OCI-LY1 (cell line): ENCODE data around the gene SPNS2.

Experiments used
- CTCF ChIP-seq: fragments of 200-600 bp; sonication (generic), shearing (Covaris generic); IDR thresholded peaks from 2 replicates; pipeline ENCODE4 v1.5.1; 2017; ENCODE audit warnings: mild to moderate bottlenecking, antibody characterized with exemption, low read length, moderate library complexity, mixed read lengths
- EZH2 ChIP-seq: fragments of 200-600 bp; sonication (generic), shearing (Covaris generic); IDR thresholded peaks from 2 replicates; pipeline ENCODE4 v1.8.0; 2017; ENCODE audit warnings: borderline replicate concordance, mixed run types, mild to moderate bottlenecking, antibody characterized with exemption, low read length, moderate library complexity, mixed read lengths

GRCh38 chr17:4519361-4519788 lies 20.7 kb downstream of the SPNS2 start:
- TF ChIP-seq CTCF: no peak
- TF ChIP-seq EZH2: no peak
